DND-41 (cell line): ENCODE data around the gene JCAD.

Source experiments
- ATAC-seq: fragments of 200-7000 bp; cut with Tn5 transposase; 3 replicates; pipeline ENCODE4 v1.9.1; 2021; ENCODE audit warnings: low read depth; ENCODE audit not compliant: insufficient read depth
- DNase-seq: peaks from one replicate; pipeline ENCODE4 v3.0.0-alpha.2; 2020
- H2AFZ ChIP-seq: 2 replicates; pipeline ENCODE4 v1.6.0; 2012; ENCODE audit warnings: low read depth, low read length
- H3K27ac ChIP-seq: 2 replicates; pipeline ENCODE4 v1.5.1; 2012; ENCODE audit warnings: low read length, inconsistent platforms
- H3K27me3 ChIP-seq: fragments of 200-600 bp; sonication (generic); 2 replicates; pipeline ENCODE4 v1.6.0; 2012; ENCODE audit warnings: low read length, mild to moderate bottlenecking, inconsistent platforms; ENCODE audit not compliant: insufficient read depth, poor library complexity
- H3K36me3 ChIP-seq: 2 replicates; pipeline ENCODE4 v1.5.1; 2012; ENCODE audit warnings: low read length, inconsistent platforms; ENCODE audit not compliant: insufficient read depth
- H3K4me1 ChIP-seq: 2 replicates; pipeline ENCODE4 v1.5.1; 2012; ENCODE audit warnings: mild to moderate bottlenecking, low read length; ENCODE audit not compliant: insufficient read depth
- H3K4me2 ChIP-seq: 2 replicates; pipeline ENCODE4 v1.6.0; 2012; ENCODE audit warnings: mild to moderate bottlenecking, moderate library complexity, low read length, inconsistent platforms; ENCODE audit not compliant: insufficient read depth
- H3K4me3 ChIP-seq, 2 experiments: fragments of 200-600 bp in 1 of 2; shearing (Covaris generic) in 1 of 2; 2 replicates each; pipeline ENCODE4 v1.5.1; 2012 to 2016; ENCODE audit warnings: inconsistent platforms in 2 of 2, low read length in 2 of 2, mild to moderate bottlenecking in 2 of 2, low read depth in 1 of 2, moderate library complexity in 1 of 2
- H3K79me2 ChIP-seq: 2 replicates; pipeline ENCODE4 v1.6.0; 2012; ENCODE audit warnings: low read length, inconsistent platforms; ENCODE audit not compliant: insufficient read depth
- H3K9ac ChIP-seq: 2 replicates; pipeline ENCODE4 v1.6.0; 2012; ENCODE audit warnings: low read depth, mild to moderate bottlenecking, inconsistent platforms, low read length, moderate library complexity
- H3K9me3 ChIP-seq: 2 replicates; pipeline ENCODE4 v1.5.1; 2012; ENCODE audit warnings: low read length, moderate library complexity, mild to moderate bottlenecking, inconsistent platforms; ENCODE audit not compliant: insufficient read depth, severe bottlenecking
- H4K20me1 ChIP-seq: 2 replicates; pipeline ENCODE4 v1.6.0; 2012; ENCODE audit warnings: low read length; ENCODE audit not compliant: insufficient read depth
- EZH2 ChIP-seq: IDR thresholded peaks from 3 replicates; pipeline ENCODE4 v1.6.1; 2012; ENCODE audit warnings: borderline replicate concordance, low read depth, mild to moderate bottlenecking, moderate library complexity, low read length, inconsistent platforms; ENCODE audit not compliant: severe bottlenecking
- TF ChIP-seq, protein P1 (sequence below): IDR thresholded peaks from 2 replicates; pipeline ENCODE4 v1.5.1; 2012; ENCODE audit warnings: borderline replicate concordance, low read length, moderate library complexity, mild to moderate bottlenecking; ENCODE audit not compliant: poor library complexity, severe bottlenecking; ENCODE audit errors: extremely low read depth

Gene JCAD

DNA sequence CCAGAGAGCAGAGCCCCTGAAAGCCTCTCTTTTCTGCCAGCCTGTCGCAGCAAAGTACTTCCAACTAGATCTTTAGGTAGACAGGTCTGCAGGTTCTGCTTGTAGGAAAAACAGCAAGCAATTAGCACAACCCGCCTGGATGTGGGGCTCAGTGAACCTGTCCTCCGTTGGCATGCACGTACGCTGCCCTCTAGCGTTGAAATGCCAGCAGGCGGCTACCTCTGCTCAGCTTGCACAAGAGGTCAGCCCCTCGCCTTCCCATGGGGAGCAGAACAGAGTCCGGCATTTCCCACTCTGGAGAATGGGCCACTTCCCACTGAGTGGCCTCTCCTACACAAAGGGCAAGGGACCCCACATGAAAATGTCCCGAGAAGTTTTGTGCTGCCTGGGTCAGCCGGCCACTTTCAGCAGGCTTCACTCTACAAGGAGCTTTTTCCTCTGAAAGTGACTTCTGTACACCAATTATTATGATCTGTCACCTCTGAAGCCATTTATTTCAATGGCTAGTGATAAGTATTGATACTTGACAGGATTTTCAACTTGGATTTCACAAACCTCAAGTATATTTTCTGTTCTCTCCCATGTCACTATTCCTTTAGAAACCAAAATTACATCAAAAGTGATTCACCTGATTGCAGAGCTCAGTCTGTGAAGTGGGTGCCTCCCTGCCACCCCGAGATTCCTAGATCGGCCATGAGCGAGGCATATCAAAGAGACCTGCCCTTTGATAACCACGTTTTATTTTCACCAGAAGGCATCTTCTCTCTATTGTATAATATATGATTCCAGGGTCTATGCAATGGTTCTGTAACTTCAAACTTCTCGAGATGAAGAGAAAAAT, 56.7 kb downstream of the JCAD start:
- Histone ChIP-seq H3K27ac (0 out of 2 replicates have a peak overlapping the region, but pooled peaks have one; percentile 12), H3K4me1 (peaks cover 23% of the 10 kb centered on the region), H4K20me1 (no peaks in the 10 kb centered on the region), H3K36me3 (no peaks in the 10 kb centered on the region), H3K9me3 (no peaks in the 10 kb centered on the region), H3K27me3 (no peaks in the 10 kb centered on the region), H3K79me2 (no peaks in the 10 kb centered on the region), H3K9ac (no peak overlapping the region), H3K4me3 (no peak overlapping the region), H2AFZ (peak overlapping the region; percentile 1; the same call in 1 of the 2 replicates), H3K4me2 (no peak overlapping the region)
- ATAC-seq (peak; percentile 87), DNase-seq (peak; percentile 82)
- no peak for TF ChIP-seq EZH2
- TF ChIP-seq, protein P1, sequence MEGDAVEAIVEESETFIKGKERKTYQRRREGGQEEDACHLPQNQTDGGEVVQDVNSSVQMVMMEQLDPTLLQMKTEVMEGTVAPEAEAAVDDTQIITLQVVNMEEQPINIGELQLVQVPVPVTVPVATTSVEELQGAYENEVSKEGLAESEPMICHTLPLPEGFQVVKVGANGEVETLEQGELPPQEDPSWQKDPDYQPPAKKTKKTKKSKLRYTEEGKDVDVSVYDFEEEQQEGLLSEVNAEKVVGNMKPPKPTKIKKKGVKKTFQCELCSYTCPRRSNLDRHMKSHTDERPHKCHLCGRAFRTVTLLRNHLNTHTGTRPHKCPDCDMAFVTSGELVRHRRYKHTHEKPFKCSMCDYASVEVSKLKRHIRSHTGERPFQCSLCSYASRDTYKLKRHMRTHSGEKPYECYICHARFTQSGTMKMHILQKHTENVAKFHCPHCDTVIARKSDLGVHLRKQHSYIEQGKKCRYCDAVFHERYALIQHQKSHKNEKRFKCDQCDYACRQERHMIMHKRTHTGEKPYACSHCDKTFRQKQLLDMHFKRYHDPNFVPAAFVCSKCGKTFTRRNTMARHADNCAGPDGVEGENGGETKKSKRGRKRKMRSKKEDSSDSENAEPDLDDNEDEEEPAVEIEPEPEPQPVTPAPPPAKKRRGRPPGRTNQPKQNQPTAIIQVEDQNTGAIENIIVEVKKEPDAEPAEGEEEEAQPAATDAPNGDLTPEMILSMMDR, result peak; percentile 92

- Histone ChIP-seq H3K27ac (no peak overlapping the region), H3K36me3 (no peaks in the 10 kb centered on the region), H3K27me3 (no peaks in the 10 kb centered on the region), H3K4me2 (no peak overlapping the region), H4K20me1 (no peaks in the 10 kb centered on the region), H3K4me1 (peaks cover 40% of the 10 kb centered on the region), H3K79me2 (no peaks in the 10 kb centered on the region), H2AFZ (no peak overlapping the region), H3K9me3 (no peaks in the 10 kb centered on the region), H3K4me3 (no peak overlapping the region), H3K9ac (no peak overlapping the region)
- no peak for TF ChIP-seq EZH2
- TF ChIP-seq, protein P1, result no peak
- ATAC-seq (no peak), DNase-seq (no peak)
Measured at GRCh38 chr10:30000802-30001571, 58.4 kb downstream of the JCAD start.

- Histone ChIP-seq H3K9ac (no peak overlapping the region), H3K27ac (no peak overlapping the region), H2AFZ (no peak overlapping the region), H3K9me3 (no peaks in the 10 kb centered on the region), H3K79me2 (no peaks in the 10 kb centered on the region), H4K20me1 (no peaks in the 10 kb centered on the region), H3K4me2 (no peak overlapping the region), H3K36me3 (no peaks in the 10 kb centered on the region), H3K27me3 (no peaks in the 10 kb centered on the region), H3K4me1 (peaks cover 44% of the 10 kb centered on the region), H3K4me3 (no peak overlapping the region)
- TF ChIP-seq EZH2, result no peak
- TF ChIP-seq, protein P1, result peak; percentile 100
- peak; percentile 85 for DNase-seq
- ATAC-seq, result peak; percentile 82
Measured at GRCh38 chr10:29998142-29998808, 61.1 kb downstream of the JCAD start.
